Retinal pigment epithelial cell (primary cell): Measurements from ENCODE around the gene PIEZO1.
A peak's percentile ranks its signal among the peaks of the same experiment; 100 is the strongest.

ENCODE experiments used
- DNase-seq: peaks from one replicate; pipeline ENCODE4 v3.0.0-alpha.2; 2010; ENCODE audit warnings: low read depth
- H3K4me3 ChIP-seq: 2 replicates; pipeline ENCODE4 v1.5.1; 2011; ENCODE audit warnings: mild to moderate bottlenecking, low read length, control low read depth, moderate library complexity
- CTCF ChIP-seq: conservative IDR thresholded peaks from 2 replicates; pipeline ENCODE4 v1.5.1; 2011; ENCODE audit warnings: low read depth, low read length, control low read depth, inconsistent platforms

Gene PIEZO1

GRCh38 chr16:88806491-88807111 is 21.6 kb upstream of the PIEZO1 start:
- TF ChIP-seq CTCF, result no peak
- DNase-seq, result no peak
- no peak overlapping the region for H3K4me3 ChIP-seq

- DNase-seq, result no peak
- H3K4me3 ChIP-seq, result no peak overlapping the region
- TF ChIP-seq CTCF, result no peak
These were observed 20.9 kb upstream of the PIEZO1 start for GRCh38 chr16:88805887-88806393.

- TF ChIP-seq CTCF, result no peak
- no peak for DNase-seq
- no peak overlapping the region for H3K4me3 ChIP-seq
These were observed 20.3 kb upstream of the PIEZO1 start for GRCh38 chr16:88805340-88805715.

- TF ChIP-seq CTCF, result no peak
- peak overlapping the region; percentile 57 for H3K4me3 ChIP-seq
- no peak for DNase-seq
These were observed 19.7 kb upstream of the PIEZO1 start for GRCh38 chr16:88804552-88805339.

- peak overlapping the region; percentile 57 for H3K4me3 ChIP-seq
- no peak for DNase-seq
- TF ChIP-seq CTCF, result no peak
These were observed 19.1 kb upstream of the PIEZO1 start for GRCh38 chr16:88804173-88804551.

- H3K4me3 ChIP-seq, result peak within 1 kb of the TSS; percentile 57
- no peak for TF ChIP-seq CTCF
- no peak for DNase-seq
These were observed 18.4 kb upstream of the PIEZO1 start, which contains the start of gene CDT1 for GRCh38 chr16:88803264-88803987. Gene CDT1 (plus strand): TSS chr16:88803789. CDS start chr16:88803832, 43 bp downstream.
